ENCODE data around the gene TP53AIP1. TPM values are rescaled to one million over a fixed set of nuclear protein-coding genes. Genes with fewer than 3 reads are reported as not detected.

The TP53AIP1 gene
- total RNA-seq, 1 experiment from 2014 or later, result 0.07 TPM

DNA sequence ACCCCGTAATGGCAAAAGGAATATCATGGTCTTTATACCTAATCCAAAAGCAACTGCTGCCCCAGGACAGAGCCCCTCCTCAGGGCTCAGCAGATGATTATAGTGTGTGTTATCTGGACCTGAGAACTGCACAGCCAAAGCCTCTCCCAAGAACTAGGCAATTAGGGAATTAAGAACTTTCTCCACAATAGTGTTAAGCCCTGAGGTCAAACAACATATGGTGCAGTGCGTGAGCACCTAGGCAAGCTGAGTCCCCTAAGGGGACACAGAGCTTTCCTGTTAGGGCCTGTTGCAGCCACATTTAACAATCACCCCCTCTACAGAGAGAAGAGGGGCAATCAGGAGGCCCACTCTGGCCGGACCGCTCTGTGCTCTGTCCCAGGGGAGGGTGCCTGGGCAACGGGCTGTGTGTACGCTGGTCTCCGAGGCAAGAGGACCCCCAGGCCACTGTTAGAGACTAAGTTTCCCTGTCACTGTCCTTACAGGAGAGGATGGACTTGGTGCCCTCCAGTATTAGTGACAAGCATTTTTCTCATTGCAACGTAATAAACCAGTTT is 52.9 kb downstream of the TP53AIP1 start:
- H3K36me3 ChIP-seq (replicated peaks; ENCODE audit: control insufficient read depth, insufficient read depth, low read length), result no peaks in the 10 kb centered on the region
- H3K4me3 ChIP-seq (ENCODE audit: insufficient read depth, low read depth, low read length), result no peak overlapping the region
- H3K27me3 ChIP-seq (ENCODE audit: control insufficient read depth, insufficient read depth, low read length), result peaks cover 84% of the 10 kb centered on the region
- peak; percentile 34 for DNase-seq

DNA sequence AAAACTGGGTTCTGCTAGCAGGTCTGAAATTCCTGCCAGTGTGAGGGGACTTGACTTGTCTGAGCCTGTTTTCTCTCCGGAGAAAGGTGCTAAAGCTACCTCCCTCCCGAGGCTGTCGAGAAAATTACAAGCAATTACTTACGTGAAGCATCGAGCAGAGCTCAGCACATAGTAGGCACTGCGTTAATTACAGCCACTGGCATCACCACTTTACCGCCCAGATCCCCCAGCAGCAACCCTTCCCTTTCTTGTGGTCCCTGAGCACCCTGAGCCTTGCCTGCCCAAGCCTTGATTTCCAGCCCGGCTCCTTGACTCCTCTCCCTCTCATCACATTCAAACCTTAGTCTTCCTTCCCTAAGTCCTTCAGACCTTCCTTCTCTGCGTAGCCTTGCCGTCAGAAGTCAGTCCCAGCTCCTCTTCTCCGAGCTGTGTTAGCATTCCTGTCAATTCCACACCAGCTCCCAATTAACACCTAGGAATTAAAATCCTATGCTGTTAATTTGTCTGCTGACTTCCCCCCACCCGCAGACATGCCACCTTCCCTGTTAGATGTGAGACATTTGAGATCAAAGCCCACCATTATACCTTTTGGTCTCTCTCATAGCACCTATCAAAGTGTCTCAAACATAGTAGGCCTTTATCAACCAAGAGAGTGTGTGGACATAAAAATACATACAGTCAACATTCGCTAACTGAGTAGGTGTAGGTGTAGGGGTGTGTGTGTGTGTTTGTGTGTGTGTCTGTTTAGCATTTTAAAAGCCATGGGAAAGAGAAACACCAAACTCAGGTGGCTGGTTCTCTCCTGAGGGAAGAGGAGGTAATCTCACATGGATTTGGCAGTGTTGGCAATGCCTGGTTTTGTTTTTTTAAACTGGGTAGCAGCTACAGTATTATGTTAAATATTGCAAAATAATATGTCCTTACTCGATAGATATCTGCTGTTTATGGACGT is 54.4 kb downstream of the TP53AIP1 start:
- Histone ChIP-seq H3K36me3 (replicated peaks; ENCODE audit: control insufficient read depth, insufficient read depth, low read length) (no peaks in the 10 kb centered on the region), H3K27me3 (ENCODE audit: control insufficient read depth, insufficient read depth, low read length) (peaks cover 71% of the 10 kb centered on the region), H3K4me3 (ENCODE audit: insufficient read depth, low read depth, low read length) (no peak overlapping the region)
- peak; percentile 56 for DNase-seq

DNA sequence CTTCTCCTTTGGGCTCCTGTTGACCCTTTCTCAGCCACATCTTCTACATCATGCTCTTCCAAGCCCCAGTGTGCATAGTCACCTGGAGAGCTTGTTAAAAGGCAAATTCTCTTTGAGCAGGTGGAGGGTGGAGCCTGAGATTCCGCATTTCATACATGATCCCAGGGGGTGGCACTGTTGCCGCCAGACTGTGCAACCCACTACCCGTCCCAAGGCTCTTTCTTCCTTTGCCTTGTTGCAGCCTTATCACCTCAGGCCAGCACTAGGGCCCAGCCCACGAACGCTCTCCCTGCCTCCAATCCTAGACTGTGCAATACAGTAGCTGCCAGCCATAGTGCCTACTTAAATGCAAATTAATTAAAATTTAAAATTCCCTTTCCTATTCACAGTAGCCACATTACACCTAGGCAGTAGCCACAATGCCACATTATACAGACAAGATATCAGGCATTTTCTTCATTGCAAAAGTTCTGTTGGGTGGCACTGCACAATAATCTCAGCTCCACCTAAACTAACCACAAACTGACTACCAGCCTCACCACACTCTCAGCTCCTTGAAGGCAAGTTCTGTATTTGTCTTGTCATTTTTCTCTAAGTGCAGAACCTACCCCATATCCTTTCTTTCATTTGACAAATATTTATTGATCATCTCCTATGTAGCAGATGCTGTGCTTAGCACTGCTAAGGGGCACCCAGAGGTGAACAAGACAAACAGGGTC is 56.1 kb downstream of the TP53AIP1 start:
- no peak for DNase-seq
- Histone ChIP-seq H3K36me3 (replicated peaks; ENCODE audit: control insufficient read depth, insufficient read depth, low read length) (no peaks in the 10 kb centered on the region), H3K27me3 (ENCODE audit: control insufficient read depth, insufficient read depth, low read length) (peaks cover 57% of the 10 kb centered on the region), H3K4me3 (ENCODE audit: insufficient read depth, low read depth, low read length) (no peak overlapping the region)

Other genes with a start within 250 kb of the TP53AIP1 start
- 4.0 and 6.9 TPM in 2 replicates for gene FLI1, start 248.8 kb downstream of the TP53AIP1 start, total RNA-seq (2014; rRNA removed; shearing (Covaris generic))
- gene KCNJ1, start 75.6 kb downstream of the TP53AIP1 start, total RNA-seq (2014; rRNA removed; shearing (Covaris generic)), result 0.07 TPM in 1 of 2 replicates, not detected in the other
- 0.04 and 0.35 TPM in 2 replicates for gene KCNJ5, start 51.5 kb downstream of the TP53AIP1 start, total RNA-seq (2014; rRNA removed; shearing (Covaris generic))
- gene ARHGAP32, start 249.5 kb upstream of the TP53AIP1 start, total RNA-seq (2014; rRNA removed; shearing (Covaris generic)), result 15.6 and 18.4 TPM in 2 replicates

Data from H7 (cell line).